PC-3 (cell line): ENCODE data around the gene ZNF385B.

Experiments used
- CTCF ChIP-seq: fragments of 300-600 bp; sonication (generic); conservative IDR thresholded peaks from 2 replicates; pipeline ENCODE4 v1.5.1; 2017; ENCODE audit warnings: antibody characterized with exemption, low read depth, mild to moderate bottlenecking, low read length
- EZH2phosphoT487 ChIP-seq: fragments of 300-600 bp; sonication (generic); IDR thresholded peaks from 2 replicates; pipeline ENCODE4 v1.6.1; 2018; ENCODE audit warnings: mild to moderate bottlenecking, antibody characterized with exemption, low read length, borderline replicate concordance

- TF ChIP-seq CTCF (no peak), EZH2phosphoT487 (no peak)
Measured at GRCh38 chr2:179825494-179825893, 35.9 kb downstream of the ZNF385B start.
